HG02571 (cell line): ENCODE results near the gene TMEM38A.
"Not testable (repeated sequence)": the region's sequence is repeated elsewhere in the genome, so short reads cannot be mapped to it uniquely, and the experiment has no call there.

Experiments used
- ATAC-seq: cut with Tn5 transposase; IDR thresholded peaks from one replicate; pipeline ENCODE4 v1.9.1; 2021; ENCODE audit warnings: mild to moderate bottlenecking, moderate library complexity; ENCODE audit not compliant: unreplicated experiment

Gene TMEM38A

DNA sequence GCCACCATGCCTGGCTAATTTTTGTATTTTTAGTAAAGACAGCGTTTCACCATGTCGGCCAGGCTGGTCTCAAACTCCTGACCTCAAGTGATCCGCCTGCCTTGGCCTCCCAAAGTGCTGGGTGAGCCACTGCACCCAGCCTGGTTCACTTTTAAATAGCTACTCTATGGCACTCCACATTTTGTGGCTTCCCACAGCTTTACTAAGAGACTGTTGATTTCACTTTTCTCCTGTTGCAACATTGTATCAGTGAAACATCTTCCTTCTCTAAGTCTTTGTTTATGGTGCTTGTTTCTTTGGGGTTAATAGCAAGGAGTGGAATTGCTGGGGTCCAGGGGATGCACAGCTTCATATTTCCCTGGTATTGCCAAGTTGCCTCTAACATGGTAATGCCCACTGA is 12.3 kb downstream of the TMEM38A start:
- ATAC-seq: no peak

- ATAC-seq: not testable (repeated sequence)
Observed at GRCh38 chr19:16673839-16674238, 12.9 kb downstream of the TMEM38A start.

- no peak for ATAC-seq
Observed at GRCh38 chr19:16676101-16676798, 15.3 kb downstream of the TMEM38A start.

DNA sequence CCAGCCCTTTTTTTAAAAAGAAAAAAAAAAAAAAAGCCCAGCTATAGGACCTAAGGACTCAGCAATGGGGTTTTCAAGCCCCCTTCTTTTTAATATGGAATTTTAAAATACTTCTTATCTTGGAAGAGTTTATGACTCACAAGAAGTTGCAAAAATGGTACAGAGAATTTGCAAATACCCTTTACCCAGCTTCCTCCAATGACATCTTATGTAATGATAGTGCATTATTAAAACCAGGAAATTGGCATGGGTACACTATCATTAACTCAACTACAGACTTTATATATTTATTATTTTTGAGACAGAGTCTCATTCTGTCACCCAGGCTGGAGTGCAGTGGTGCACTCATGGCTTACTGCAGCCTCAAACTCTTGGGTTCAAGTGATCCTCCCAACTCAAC is 16.1 kb downstream of the TMEM38A start:
- ATAC-seq: no peak

DNA sequence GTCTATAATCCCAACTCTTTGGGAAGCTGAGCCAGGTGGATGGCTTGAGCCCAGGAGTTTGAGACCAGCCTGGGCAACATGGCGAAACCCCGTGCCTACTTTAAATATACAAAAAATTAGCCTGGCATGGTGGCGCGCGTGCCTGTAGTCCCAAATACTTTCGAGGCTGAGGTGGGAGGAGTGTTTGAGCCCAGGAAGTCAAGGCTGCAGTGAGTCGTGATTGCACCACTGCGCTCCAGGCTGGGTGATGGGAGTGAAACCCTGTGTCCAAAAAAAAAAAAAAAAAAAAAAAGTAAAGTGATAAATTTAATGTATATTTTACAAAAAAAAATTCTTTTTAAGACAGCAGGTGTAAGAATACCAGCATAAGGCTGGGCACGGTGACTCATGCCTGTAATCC is 17.6 kb downstream of the TMEM38A start:
- ATAC-seq: no peak

- no peak for ATAC-seq
Observed at GRCh38 chr19:16679811-16680210, 18.9 kb downstream of the TMEM38A start.

- ATAC-seq: no peak
Observed at GRCh38 chr19:16682539-16682938, 21.6 kb downstream of the TMEM38A start.

DNA sequence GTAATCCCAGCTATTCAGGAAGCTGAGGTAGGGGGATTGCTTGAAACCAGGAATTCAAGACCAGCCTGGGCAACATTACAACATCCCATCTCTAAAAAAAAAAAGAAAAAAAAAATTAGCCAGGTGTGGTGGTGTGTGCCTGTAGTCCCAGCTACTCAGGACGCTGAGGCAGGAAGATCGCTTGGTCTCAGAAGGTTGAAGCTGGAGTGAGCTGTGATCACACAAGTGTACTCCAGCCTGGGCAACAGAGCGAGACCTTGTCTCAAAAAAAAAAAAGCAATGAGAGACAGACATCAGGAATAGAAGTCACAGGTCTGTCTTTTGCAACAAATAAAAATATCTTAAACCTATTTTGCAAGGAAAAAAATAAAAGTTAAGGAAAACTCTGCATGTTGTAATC is 23.3 kb downstream of the TMEM38A start:
- ATAC-seq: no peak

GRCh38 chr19:16688084-16688483 is 27.1 kb downstream of the TMEM38A start:
- no peak for ATAC-seq

DNA sequence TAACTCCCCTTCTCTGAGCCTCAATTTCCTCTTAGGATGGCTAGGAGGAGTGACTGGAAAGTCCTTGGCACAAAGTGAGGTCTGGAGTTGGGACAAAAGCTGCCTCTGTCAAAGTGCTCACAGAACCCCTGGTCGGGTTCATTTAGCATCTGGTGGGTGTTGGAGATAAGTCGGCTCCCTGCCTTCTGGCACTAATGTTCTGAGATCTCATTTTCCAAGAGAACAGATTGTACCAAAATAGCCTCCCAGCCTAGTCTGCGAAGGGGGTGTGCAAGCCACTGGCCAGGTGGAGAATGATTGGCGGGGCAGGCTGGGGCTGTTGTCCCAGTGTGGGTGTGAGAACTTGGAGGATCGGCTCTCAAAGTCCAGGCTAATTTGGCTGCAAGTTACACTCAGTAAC is 38.0 kb downstream of the TMEM38A start:
- ATAC-seq: no peak

DNA sequence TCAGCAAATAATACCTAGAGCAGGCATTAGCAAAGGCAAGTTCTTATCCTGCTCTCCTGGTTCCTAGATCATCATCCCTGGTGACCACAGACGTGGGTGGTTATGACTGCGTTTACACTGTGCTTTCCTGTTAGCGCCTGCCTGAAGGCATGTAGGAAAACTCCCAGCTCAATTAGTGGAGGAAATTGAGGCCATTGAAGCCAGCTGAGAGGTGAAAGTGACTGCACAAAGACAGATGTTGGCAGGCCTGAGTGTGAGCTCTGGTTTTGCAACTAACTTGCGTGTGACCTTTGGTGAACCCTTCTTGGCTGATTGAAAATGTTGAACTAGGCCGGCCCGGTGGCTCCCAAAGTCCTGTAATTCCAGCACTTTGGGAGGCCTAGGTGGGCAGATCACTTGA is 41.2 kb downstream of the TMEM38A start:
- ATAC-seq: no peak

DNA sequence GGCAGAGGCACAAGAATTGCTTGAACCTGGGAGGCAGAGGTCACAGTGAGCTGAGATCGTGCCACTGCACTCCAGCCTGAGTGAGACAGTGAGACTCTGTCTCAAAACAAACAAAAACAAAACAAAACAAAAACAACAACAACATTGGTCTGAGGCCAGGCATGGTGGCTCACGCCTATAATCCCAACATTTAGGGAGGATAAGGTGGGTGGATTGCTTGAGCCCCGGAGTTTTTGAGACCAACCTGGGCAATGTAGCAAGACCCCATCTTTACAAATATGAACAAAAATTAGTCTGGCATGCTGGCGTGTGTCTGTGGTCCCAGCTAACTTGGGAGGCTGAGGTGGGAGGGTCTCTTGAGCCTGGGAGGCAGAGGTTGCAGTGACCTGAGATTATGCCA is 42.7 kb downstream of the TMEM38A start:
- ATAC-seq: no peak

GRCh38 chr19:16710870-16711269 is 49.9 kb downstream of the TMEM38A start:
- ATAC-seq: not testable (repeated sequence)

DNA sequence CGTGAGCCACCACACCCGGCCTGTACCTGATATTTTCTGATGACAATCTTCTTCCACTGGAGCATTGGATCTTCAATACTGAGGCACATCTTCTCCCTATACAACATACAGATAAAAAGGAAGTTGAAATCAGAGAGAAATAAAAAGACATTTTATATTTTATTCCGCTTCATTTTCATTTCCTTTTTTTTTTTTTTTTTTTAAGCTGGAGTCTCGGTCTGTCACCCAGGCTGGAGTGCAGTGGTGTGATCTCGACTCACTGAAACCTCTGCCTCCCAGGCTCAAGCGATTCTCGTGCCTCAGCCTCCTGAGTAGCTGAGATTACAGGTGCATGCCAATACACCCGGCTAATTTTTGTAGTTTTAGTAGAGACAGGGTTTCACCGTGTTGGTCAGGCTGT is 51.4 kb downstream of the TMEM38A start:
- not testable (repeated sequence) for ATAC-seq

DNA sequence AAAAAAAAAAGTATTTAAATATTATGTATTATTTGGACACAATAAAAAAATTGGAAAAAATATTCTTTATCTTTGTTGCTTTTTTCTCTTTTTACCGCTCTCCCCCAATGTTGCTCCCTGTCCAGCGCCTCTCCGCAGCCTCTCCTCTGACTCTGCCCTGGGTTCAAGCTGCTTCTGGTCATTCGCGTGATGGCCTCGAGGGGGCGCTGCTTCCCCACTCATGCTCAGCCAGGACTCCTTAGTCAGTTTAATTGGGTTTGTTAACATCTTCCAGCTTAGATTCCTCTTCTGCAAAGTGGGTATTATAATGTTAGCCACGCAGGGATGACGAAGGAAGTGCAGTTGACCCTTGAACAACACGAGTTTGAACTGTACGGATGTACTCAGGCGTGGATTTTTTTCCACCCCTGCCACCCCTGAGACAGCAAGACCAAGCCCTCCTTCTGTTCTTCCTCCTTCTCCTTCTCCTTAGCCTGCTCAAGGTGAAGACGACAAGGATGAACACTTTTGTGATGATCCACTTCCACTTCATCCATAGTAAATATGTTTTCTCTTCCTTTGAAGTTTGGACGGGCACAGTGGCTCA is 53.9 kb downstream of the TMEM38A start:
- no peak for ATAC-seq

DNA sequence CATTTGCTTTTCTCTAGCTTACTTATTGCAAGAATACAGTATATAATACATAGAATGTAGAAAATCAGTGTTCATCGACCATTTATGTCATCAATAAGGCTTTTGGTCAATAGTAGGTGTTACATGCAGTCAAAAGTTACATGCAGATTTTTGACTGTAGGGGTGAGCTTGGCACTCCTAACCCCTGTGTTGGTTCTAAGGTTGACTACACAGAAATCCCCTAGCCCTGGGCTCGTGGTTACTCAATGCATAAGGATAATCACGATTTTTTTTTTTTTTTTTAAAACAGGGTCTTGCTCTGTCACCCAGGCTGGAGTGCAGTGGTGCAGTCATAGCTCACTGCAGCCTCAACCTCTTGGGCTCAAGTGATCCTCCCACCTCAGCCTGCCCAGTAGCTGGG is 54.7 kb downstream of the TMEM38A start:
- ATAC-seq: no peak

DNA sequence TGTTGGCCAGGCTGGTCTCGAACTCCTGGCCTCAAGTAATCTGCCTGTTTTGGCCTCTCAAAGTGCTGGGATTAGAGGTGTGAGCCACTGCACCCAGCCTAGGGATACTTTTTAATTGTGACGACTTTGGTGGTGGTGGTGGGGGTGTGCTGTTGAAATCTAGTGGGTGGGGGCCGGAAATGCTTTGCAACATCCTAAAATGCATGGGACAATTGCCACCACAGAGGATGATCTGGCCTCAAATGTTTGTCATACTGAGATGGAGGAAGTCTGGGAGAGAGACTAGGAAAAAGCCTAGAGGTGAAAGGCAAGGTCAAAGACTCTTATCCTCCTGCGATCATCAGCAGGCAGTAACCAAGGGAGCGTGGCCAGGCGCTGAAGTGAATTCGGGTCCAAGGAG is 60.1 kb downstream of the TMEM38A start:
- ATAC-seq: no peak

DNA sequence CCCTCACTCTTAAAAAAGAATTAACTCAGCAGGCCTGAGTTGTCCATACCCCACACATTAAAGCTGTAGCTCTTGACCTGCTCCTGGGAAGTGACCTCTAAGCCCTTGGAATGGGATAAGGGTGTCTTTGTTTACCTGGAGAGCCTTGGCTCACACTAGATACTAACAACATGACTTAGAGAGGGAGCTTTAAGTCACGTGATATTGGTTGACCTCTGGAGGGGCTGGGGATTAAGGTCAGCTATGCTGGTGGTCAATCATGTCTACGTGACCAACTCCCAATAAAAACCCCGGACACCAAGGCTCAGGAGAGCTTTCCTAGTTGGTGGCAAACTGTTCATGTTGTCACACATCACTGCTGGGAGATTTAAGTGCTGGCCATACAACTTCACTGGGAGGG is 61.7 kb downstream of the TMEM38A start:
- no peak for ATAC-seq

- no peak for ATAC-seq
Observed at GRCh38 chr19:16726916-16727315, 66.0 kb downstream of the TMEM38A start.

DNA sequence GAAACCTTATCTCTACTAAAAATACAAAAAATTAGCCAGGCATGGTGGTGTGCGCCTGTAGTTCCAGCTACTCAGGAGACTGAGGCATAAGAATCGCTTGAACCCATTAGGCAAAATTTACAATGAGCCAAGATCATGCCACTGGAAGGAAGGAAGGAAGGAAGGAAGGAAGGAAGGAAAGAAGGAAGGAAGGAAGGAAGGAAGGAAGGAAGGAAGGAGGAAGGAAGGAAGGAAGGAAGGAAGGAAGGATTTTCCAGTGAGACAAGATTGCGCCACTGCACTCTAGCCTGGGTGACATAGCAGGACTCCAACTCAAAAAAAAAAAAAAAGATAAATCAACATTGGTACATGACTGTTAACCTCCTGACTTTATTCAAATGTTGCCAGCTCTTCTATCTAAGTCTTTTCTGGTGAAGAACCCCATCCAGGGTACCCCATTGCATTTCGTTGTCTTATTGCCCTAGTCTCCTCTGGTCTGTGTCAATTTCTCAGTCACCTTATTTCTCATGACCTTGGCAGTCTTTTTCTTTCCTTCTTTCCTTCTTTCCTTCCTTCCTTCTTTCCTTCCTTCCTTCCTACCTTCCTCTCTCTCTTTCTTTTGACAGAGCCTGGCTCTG is 74.8 kb downstream of the TMEM38A start:
- not testable (repeated sequence) for ATAC-seq

DNA sequence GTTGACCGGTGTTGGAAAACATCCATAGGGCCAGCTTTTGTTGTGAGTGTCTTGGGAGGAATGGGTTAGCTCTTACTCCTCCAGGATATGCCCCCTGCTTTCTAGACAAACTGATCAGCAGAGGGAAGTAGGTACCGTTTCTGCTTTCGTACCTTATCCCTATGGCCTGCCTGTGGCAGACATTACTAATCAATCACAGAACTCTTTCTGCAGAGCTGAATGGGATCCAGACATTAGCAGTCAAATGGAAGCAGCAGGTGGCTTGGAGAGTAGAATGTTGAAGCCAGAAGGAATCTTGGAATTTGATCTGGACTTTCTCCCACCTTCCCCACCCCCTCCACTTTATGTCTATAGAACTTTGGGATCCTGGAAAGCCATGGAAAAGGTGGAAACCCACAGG is 75.8 kb downstream of the TMEM38A start:
- ATAC-seq: no peak

GRCh38 chr19:16737911-16738310 is 77.0 kb downstream of the TMEM38A start:
- no peak for ATAC-seq
